RWPE2 (cell line): ENCODE measurements around the gene RNLS.

ENCODE experiments used
- ATAC-seq: fragments of 200-7000 bp; cut with Tn5 transposase; 3 replicates; pipeline ENCODE4 v1.9.1; 2021; ENCODE audit warnings: low read depth
- DNase-seq: peaks from one replicate; pipeline ENCODE4 v3.0.0-alpha.2; 2020; ENCODE audit warnings: low spot score
- H3K27ac ChIP-seq: fragments of 450-650 bp; 2 replicates; pipeline ENCODE4 v1.5.1; 2017; ENCODE audit warnings: mild to moderate bottlenecking; ENCODE audit not compliant: poor library complexity, severe bottlenecking
- H3K27me3 ChIP-seq: fragments of 250-450 bp; sonication (Bioruptor Pico); 2 replicates; pipeline ENCODE4 v1.5.1; 2021; ENCODE audit warnings: mild to moderate bottlenecking, moderate library complexity; ENCODE audit not compliant: insufficient read depth, poor library complexity, severe bottlenecking
- H3K36me3 ChIP-seq: fragments of 250-450 bp; sonication (Bioruptor Pico); 2 replicates; pipeline ENCODE4 v1.5.1; 2020; ENCODE audit warnings: low read depth, mild to moderate bottlenecking, moderate library complexity
- H3K4me1 ChIP-seq: fragments of 250-450 bp; sonication (Bioruptor Pico); 2 replicates; pipeline ENCODE4 v1.5.1; 2021; ENCODE audit warnings: mild to moderate bottlenecking, moderate library complexity; ENCODE audit not compliant: insufficient read depth, poor library complexity, severe bottlenecking
- H3K4me3 ChIP-seq: fragments of 250-450 bp; sonication (Bioruptor Pico); 2 replicates; pipeline ENCODE4 v1.5.1; 2021; ENCODE audit warnings: mild to moderate bottlenecking, moderate library complexity; ENCODE audit not compliant: severe bottlenecking
- H3K9me3 ChIP-seq: fragments of 250-450 bp; sonication (Bioruptor Pico); 2 replicates; pipeline ENCODE4 v1.5.1; 2021; ENCODE audit warnings: mild to moderate bottlenecking, moderate library complexity; ENCODE audit not compliant: severe bottlenecking
- CTCF ChIP-seq: fragments of 450-650 bp; IDR thresholded peaks from one replicate; pipeline ENCODE4 v1.5.1; 2017; ENCODE audit warnings: mild to moderate bottlenecking, moderate library complexity; ENCODE audit not compliant: poor library complexity, severe bottlenecking

The RNLS gene

GRCh38 chr10:88598055-88598454, 14.9 kb upstream of the RNLS start:
- no peaks in the 10 kb centered on the region for H3K9me3 ChIP-seq
- H3K4me3 ChIP-seq, result no peak overlapping the region
- DNase-seq (no peak), ATAC-seq (no peak)
- H3K4me1 ChIP-seq, result no peaks in the 10 kb centered on the region
- no peak overlapping the region for H3K27ac ChIP-seq
- TF ChIP-seq CTCF, result no peak
- H3K27me3 ChIP-seq, result no peaks in the 10 kb centered on the region
- no peaks in the 10 kb centered on the region for H3K36me3 ChIP-seq

- no peaks in the 10 kb centered on the region for H3K27me3 ChIP-seq
- H3K4me3 ChIP-seq, result no peak overlapping the region
- no peak for DNase-seq
- no peaks in the 10 kb centered on the region for H3K9me3 ChIP-seq
- no peak overlapping the region for H3K27ac ChIP-seq
- ATAC-seq, result no peak
- TF ChIP-seq CTCF, result no peak
- H3K36me3 ChIP-seq, result no peaks in the 10 kb centered on the region
- H3K4me1 ChIP-seq, result peaks cover 9% of the 10 kb centered on the region
Measured at GRCh38 chr10:88594482-88594881, 11.4 kb upstream of the RNLS start.

GRCh38 chr10:88592906-88593305, 9.8 kb upstream of the RNLS start:
- no peak for ATAC-seq
- H3K27ac ChIP-seq, result no peak overlapping the region
- no peaks in the 10 kb centered on the region for H3K27me3 ChIP-seq
- H3K4me3 ChIP-seq, result no peak overlapping the region
- no peak for TF ChIP-seq CTCF
- H3K9me3 ChIP-seq, result no peaks in the 10 kb centered on the region
- DNase-seq, result no peak
- no peaks in the 10 kb centered on the region for H3K36me3 ChIP-seq
- peaks cover 12% of the 10 kb centered on the region for H3K4me1 ChIP-seq

GRCh38 chr10:88592381-88592780, 9.3 kb upstream of the RNLS start:
- DNase-seq (no peak), ATAC-seq (peak; percentile 68)
- no peaks in the 10 kb centered on the region for H3K27me3 ChIP-seq
- H3K4me1 ChIP-seq, result peaks cover 12% of the 10 kb centered on the region
- H3K4me3 ChIP-seq, result no peak overlapping the region
- no peaks in the 10 kb centered on the region for H3K36me3 ChIP-seq
- H3K9me3 ChIP-seq, result no peaks in the 10 kb centered on the region
- TF ChIP-seq CTCF, result no peak
- no peak overlapping the region for H3K27ac ChIP-seq

- no peaks in the 10 kb centered on the region for H3K27me3 ChIP-seq
- H3K36me3 ChIP-seq, result no peaks in the 10 kb centered on the region
- DNase-seq, result no peak
- no peak for ATAC-seq
- TF ChIP-seq CTCF, result no peak
- no peaks in the 10 kb centered on the region for H3K9me3 ChIP-seq
- no peak within 1 kb of the TSS for H3K4me3 ChIP-seq
- no peak within 1 kb of the TSS for H3K27ac ChIP-seq
- H3K4me1 ChIP-seq, result peaks cover 7% of the 10 kb centered on the region
Measured at GRCh38 chr10:88586462-88586861, 3.3 kb upstream of the RNLS start, which contains the start of gene LIPJ. LIPJ (plus strand) TSS chr10:88586762; CDS start chr10:88590688, 3,926 bp downstream.
